Cardiac fibroblast (primary cell): ENCODE measurements around the gene ANXA6.

ENCODE experiments used
- DNase-seq, 2 donors: peaks; one replicate each; pipeline versions ENCODE4 v3.0.0 to v3.0.0-alpha.2; 2010; ENCODE audit warnings: low read depth in 2 of 2
- H3K4me3 ChIP-seq, 2 donors: replicated peaks in 1 of 2; 1 replicate in 1 of 2; 2 replicates in 1 of 2; pipeline ENCODE4 v1.5.1; 2011; ENCODE audit warnings: low read depth in 2 of 2, low read length in 2 of 2, mild to moderate bottlenecking in 2 of 2, moderate library complexity in 1 of 2
- CTCF ChIP-seq: IDR thresholded peaks from one replicate; pipeline ENCODE4 v1.5.1; 2011; ENCODE audit warnings: low read depth, mild to moderate bottlenecking, low read length, inconsistent platforms

Gene ANXA6

GRCh38 chr5:151082282-151082902 lies 75.2 kb downstream of the ANXA6 start:
- peak overlapping the region in 1 of 2 donors; percentile 87 for H3K4me3 ChIP-seq
- DNase-seq: no peak
- TF ChIP-seq CTCF: peak; percentile 47

- no peak for TF ChIP-seq CTCF
- peak in 1 of 2 donors; percentile 82 for DNase-seq
- H3K4me3 ChIP-seq: peak overlapping the region; percentile 72 to 87
Measured at GRCh38 chr5:151081431-151082281, 75.9 kb downstream of the ANXA6 start.

GRCh38 chr5:151080613-151081430 lies 76.8 kb downstream of the ANXA6 start, which contains the start of gene TNIP1:
Gene TNIP1 (minus strand): TSS chr5:151081034. CDS start chr5:151065095, 15,939 bp downstream.
- peak; percentile 92 to 94 for DNase-seq
- peak within 1 kb of the TSS; percentile 72 to 87 for H3K4me3 ChIP-seq
- no peak for TF ChIP-seq CTCF

- peak; percentile 67 to 92 for DNase-seq
Measured at GRCh38 chr5:151079838-151080612, 77.6 kb downstream of the ANXA6 start.

GRCh38 chr5:151078490-151079262 lies 78.9 kb downstream of the ANXA6 start:
- peak overlapping the region in 1 of 2 donors; percentile 26 for H3K4me3 ChIP-seq
- no peak for DNase-seq
- no peak for TF ChIP-seq CTCF

More at GRCh38 chr5:151079838-151080612, 77.6 kb downstream of the ANXA6 start:
- peak overlapping the region; percentile 72 to 87 for H3K4me3 ChIP-seq
- no peak for TF ChIP-seq CTCF
